GM12864 (cell line): ENCODE data around the gene ZNF622.

Source experiments
- DNase-seq: peaks from one replicate; pipeline ENCODE4 v3.0.0-alpha.2; 2011; ENCODE audit warnings: low read depth
- H3K4me3 ChIP-seq: 2 replicates; pipeline ENCODE4 v1.5.1; 2011; ENCODE audit warnings: mild to moderate bottlenecking, low read depth, low read length, control low read depth
- CTCF ChIP-seq: IDR thresholded peaks from 2 replicates; pipeline ENCODE4 v1.5.1; 2011; ENCODE audit warnings: low read depth, mild to moderate bottlenecking, moderate library complexity, low read length, control low read depth, inconsistent platforms; ENCODE audit errors: missing control alignments

Gene ZNF622

GRCh38 chr5:16464231-16464630, 1.4 kb downstream of the ZNF622 start:
- no peak for TF ChIP-seq CTCF
- H3K4me3 ChIP-seq: peak overlapping the region; percentile 92
- DNase-seq: no peak

- TF ChIP-seq CTCF: no peak
- no peak overlapping the region for H3K4me3 ChIP-seq
- DNase-seq: no peak
These were observed 3.8 kb downstream of the ZNF622 start for GRCh38 chr5:16461782-16462181.

GRCh38 chr5:16461026-16461425, 4.6 kb downstream of the ZNF622 start:
- no peak for TF ChIP-seq CTCF

GRCh38 chr5:16459451-16459850, 6.1 kb downstream of the ZNF622 start:
- TF ChIP-seq CTCF: no peak
- no peak overlapping the region for H3K4me3 ChIP-seq
- no peak for DNase-seq

More at GRCh38 chr5:16461026-16461425, 4.6 kb downstream of the ZNF622 start:
- H3K4me3 ChIP-seq: no peak overlapping the region
- DNase-seq: no peak

GRCh38 chr5:16457853-16458252, 7.7 kb downstream of the ZNF622 start:
- H3K4me3 ChIP-seq: no peak overlapping the region
- TF ChIP-seq CTCF: no peak
- DNase-seq: no peak

GRCh38 chr5:16457451-16457850, 8.1 kb downstream of the ZNF622 start:
- no peak overlapping the region for H3K4me3 ChIP-seq
- TF ChIP-seq CTCF: no peak
- no peak for DNase-seq

- TF ChIP-seq CTCF: peak; percentile 62
- peak; percentile 35 for DNase-seq
- no peak overlapping the region for H3K4me3 ChIP-seq
These were observed 9.3 kb downstream of the ZNF622 start for GRCh38 chr5:16456103-16456832.
